Measurements from ENCODE around the gene ZNF628.

Gene ZNF628

GRCh38 chr19:55502197-55502952 is 26.0 kb downstream of the ZNF628 start:
- DNase-seq, result no peak

GRCh38 chr19:55503157-55503501 is 26.7 kb downstream of the ZNF628 start:
- no peak for DNase-seq

GRCh38 chr19:55503502-55504251 is 27.3 kb downstream of the ZNF628 start:
- DNase-seq, result peak; percentile 94

- no peak for DNase-seq
Measured at GRCh38 chr19:55504252-55504603, 27.8 kb downstream of the ZNF628 start.

- no peak for DNase-seq
Measured at GRCh38 chr19:55504981-55505380, 28.6 kb downstream of the ZNF628 start.

- DNase-seq, result no peak
Measured at GRCh38 chr19:55508120-55508519, 31.7 kb downstream of the ZNF628 start.

GRCh38 chr19:55516878-55517620 is 40.6 kb downstream of the ZNF628 start:
- peak; percentile 89 for DNase-seq

GRCh38 chr19:55519451-55520311 is 43.3 kb downstream of the ZNF628 start:
- DNase-seq, result no peak

- DNase-seq, result no peak
Measured at GRCh38 chr19:55520691-55521292, 44.4 kb downstream of the ZNF628 start.

- DNase-seq, result no peak
Measured at GRCh38 chr19:55525289-55526101, 49.1 kb downstream of the ZNF628 start.

- DNase-seq, result no peak
Measured at GRCh38 chr19:55526216-55527196, 50.1 kb downstream of the ZNF628 start.

GRCh38 chr19:55527197-55528029 is 51.0 kb downstream of the ZNF628 start:
- no peak for DNase-seq

GRCh38 chr19:55528030-55528803 is 51.8 kb downstream of the ZNF628 start:
- no peak for DNase-seq

- DNase-seq, result no peak
Measured at GRCh38 chr19:55529636-55530234, 53.3 kb downstream of the ZNF628 start.

- DNase-seq, result no peak
Measured at GRCh38 chr19:55530996-55531395, 54.6 kb downstream of the ZNF628 start.

Data from stimulated activated CD4-positive, alpha-beta T cell treated with anti-CD3 and anti-CD28 coated beads, Interleukin-12 subunit alpha, Interleukin-12 subunit beta, amount 100 ng/mL, for 4 hours (primary cell).